NB4 (cell line): ENCODE data around the gene CLDN11.

Source experiments
- MYC ChIP-seq: IDR thresholded peaks from 2 replicates; pipeline ENCODE4 v1.6.1; 2011; ENCODE audit warnings: low read depth, low read length
- POLR2A ChIP-seq: IDR thresholded peaks from 2 replicates; pipeline ENCODE4 v1.6.1; 2011; ENCODE audit warnings: mild to moderate bottlenecking; ENCODE audit not compliant: insufficient read length; ENCODE audit errors: extremely low read depth
- TF ChIP-seq, protein P1 (sequence below): IDR thresholded peaks from one replicate; pipeline ENCODE4 v1.5.1; 2012; ENCODE audit warnings: low read depth, low read length

DNA sequence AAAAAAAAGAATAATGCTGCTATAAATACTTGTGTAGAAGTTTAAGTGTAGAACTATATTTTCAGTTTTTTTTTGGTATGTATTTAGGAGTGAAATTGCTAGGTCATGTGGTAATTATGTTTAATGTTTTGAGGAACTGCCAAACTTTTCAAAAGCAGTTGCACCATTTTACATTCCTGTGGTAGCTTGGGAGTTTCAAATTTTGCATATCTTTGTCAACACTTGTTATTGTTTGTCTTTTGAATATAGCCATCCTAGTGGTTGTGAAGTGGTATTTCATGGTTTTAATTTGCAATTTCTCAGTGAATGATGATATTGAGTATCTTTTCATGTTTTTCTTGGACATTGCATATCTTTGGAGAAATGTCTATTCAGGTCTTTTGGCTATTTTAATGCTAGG is 30.7 kb upstream of the CLDN11 start:
- TF ChIP-seq, protein P1, sequence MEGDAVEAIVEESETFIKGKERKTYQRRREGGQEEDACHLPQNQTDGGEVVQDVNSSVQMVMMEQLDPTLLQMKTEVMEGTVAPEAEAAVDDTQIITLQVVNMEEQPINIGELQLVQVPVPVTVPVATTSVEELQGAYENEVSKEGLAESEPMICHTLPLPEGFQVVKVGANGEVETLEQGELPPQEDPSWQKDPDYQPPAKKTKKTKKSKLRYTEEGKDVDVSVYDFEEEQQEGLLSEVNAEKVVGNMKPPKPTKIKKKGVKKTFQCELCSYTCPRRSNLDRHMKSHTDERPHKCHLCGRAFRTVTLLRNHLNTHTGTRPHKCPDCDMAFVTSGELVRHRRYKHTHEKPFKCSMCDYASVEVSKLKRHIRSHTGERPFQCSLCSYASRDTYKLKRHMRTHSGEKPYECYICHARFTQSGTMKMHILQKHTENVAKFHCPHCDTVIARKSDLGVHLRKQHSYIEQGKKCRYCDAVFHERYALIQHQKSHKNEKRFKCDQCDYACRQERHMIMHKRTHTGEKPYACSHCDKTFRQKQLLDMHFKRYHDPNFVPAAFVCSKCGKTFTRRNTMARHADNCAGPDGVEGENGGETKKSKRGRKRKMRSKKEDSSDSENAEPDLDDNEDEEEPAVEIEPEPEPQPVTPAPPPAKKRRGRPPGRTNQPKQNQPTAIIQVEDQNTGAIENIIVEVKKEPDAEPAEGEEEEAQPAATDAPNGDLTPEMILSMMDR: no peak
- TF ChIP-seq POLR2A (no peak), MYC (no peak)
